ENCODE measurements around the gene TPD52L2.

DNA sequence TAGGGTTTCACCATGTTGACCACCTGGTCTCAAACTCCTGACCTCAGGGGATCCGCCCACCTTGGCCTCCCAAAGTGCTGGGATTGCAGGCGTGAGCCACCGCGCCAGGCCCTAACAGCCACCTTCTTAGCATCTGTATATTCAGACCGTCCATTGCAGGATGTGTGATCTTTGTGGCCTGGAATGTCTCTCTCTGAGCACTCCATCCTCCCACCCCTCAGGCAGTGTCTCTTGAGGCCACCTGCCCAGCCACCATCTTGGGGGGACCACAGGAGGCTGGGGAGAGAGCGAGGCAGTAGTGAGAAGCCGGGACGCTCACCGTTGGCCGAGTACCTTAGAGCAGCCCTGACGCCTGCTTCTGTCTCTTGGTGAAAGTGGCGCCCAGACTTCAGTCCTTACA, 48.7 kb downstream of the TPD52L2 start:
- TF ChIP-seq GATA2 (IDR thresholded peaks at IDR 0.05; ENCODE audit: low read depth, low read length) (no peak), GATA3 (IDR thresholded peaks at IDR 0.05; ENCODE audit: low read depth, low read length) (no peak)

Measured in SH-SY5Y (cell line).